Immature natural killer cell (primary cell): ENCODE data around the gene GCNT1. TPM values are rescaled to one million over a fixed set of nuclear protein-coding genes. Genes with fewer than 3 reads are reported as not detected.
"Not testable (repeated sequence)": the region's sequence is repeated elsewhere in the genome, so short reads cannot be mapped to it uniquely, and the experiment has no call there.

Experiments used
- DNase-seq, 3 donors: peaks; one replicate each; pipeline ENCODE4 v3.0.0; 2022; ENCODE audit warnings: mixed read lengths in 1 of 3
- H3K27ac Mint-ChIP-seq, 6 donors: one replicate each; pipeline ENCODE4 v1.8.0; 2020; ENCODE audit warnings: mixed read lengths in 6 of 6, mild to moderate bottlenecking in 5 of 6, inconsistent platforms in 4 of 6, moderate library complexity in 3 of 6
- H3K27me3 Mint-ChIP-seq, 3 donors: one replicate each; pipeline ENCODE4 v1.8.0; 2020 to 2021; ENCODE audit warnings: low read depth in 3 of 3, mild to moderate bottlenecking in 3 of 3, mixed read lengths in 3 of 3, moderate library complexity in 3 of 3, inconsistent platforms in 1 of 3
- H3K36me3 Mint-ChIP-seq, 3 donors: one replicate each; pipeline ENCODE4 v1.8.0; 2020; ENCODE audit warnings: mixed read lengths in 3 of 3, inconsistent platforms in 2 of 3, mild to moderate bottlenecking in 2 of 3
- H3K4me1 Mint-ChIP-seq, 2 donors: one replicate each; pipeline ENCODE4 v1.8.0; 2020; ENCODE audit warnings: inconsistent platforms in 2 of 2, mild to moderate bottlenecking in 2 of 2, mixed read lengths in 2 of 2, moderate library complexity in 1 of 2
- H3K4me3 Mint-ChIP-seq, 5 donors: one replicate each; pipeline ENCODE4 v1.8.0; 2020; ENCODE audit warnings: mild to moderate bottlenecking in 5 of 5, mixed read lengths in 5 of 5, inconsistent platforms in 3 of 5, moderate library complexity in 3 of 5
- H3K9me3 Mint-ChIP-seq, 6 donors: one replicate each; pipeline ENCODE4 v1.8.0; 2020; ENCODE audit warnings: mild to moderate bottlenecking in 6 of 6, mixed read lengths in 6 of 6, inconsistent platforms in 4 of 6, moderate library complexity in 3 of 6
- polyA plus RNA-seq, 3 donors: library from polyadenylated mRNA; unstranded; fragments of 300-500 nt; fragmentation: Illumina TruSeq; gene quantifications; one replicate each; pipeline ENCODE4 v1.2.3, GENCODE V29; 2021

The GCNT1 gene
- polyA plus RNA-seq, 3 donors from 2014 or later, result 4.8 to 18.9 (median 9.1) TPM

- H3K4me1 Mint-ChIP-seq, result no peaks in the 10 kb centered on the region
Measured at GRCh38 chr9:76431601-76432000, 27.4 kb upstream of the GCNT1 start.

GRCh38 chr9:76433406-76433805 lies 25.6 kb upstream of the GCNT1 start:
- peaks cover 0 to 7% (median 2%) of the 10 kb centered on the region in 3 donors for H3K27me3 Mint-ChIP-seq
- H3K36me3 Mint-ChIP-seq, result no peaks in the 10 kb centered on the region
- DNase-seq, result no peak
- no peak overlapping the region for H3K4me3 Mint-ChIP-seq
- no peak overlapping the region for H3K27ac Mint-ChIP-seq
- no peaks in the 10 kb centered on the region for H3K4me1 Mint-ChIP-seq
- H3K9me3 Mint-ChIP-seq, result no peaks in the 10 kb centered on the region

More at GRCh38 chr9:76431601-76432000, 27.4 kb upstream of the GCNT1 start:
- Mint-ChIP-seq H3K9me3 (no peaks in the 10 kb centered on the region), H3K27ac (no peak overlapping the region), H3K36me3 (no peaks in the 10 kb centered on the region), H3K4me3 (no peak overlapping the region), H3K27me3 (peaks cover 0 to 7% (median 0%) of the 10 kb centered on the region in 3 donors)
- no peak for DNase-seq

GRCh38 chr9:76433836-76434235 lies 25.1 kb upstream of the GCNT1 start:
- Mint-ChIP-seq H3K4me1 (no peaks in the 10 kb centered on the region), H3K36me3 (no peaks in the 10 kb centered on the region), H3K9me3 (no peaks in the 10 kb centered on the region), H3K4me3 (no peak overlapping the region), H3K27ac (no peak overlapping the region), H3K27me3 (peaks cover 0 to 7% (median 2%) of the 10 kb centered on the region in 3 donors)
- no peak for DNase-seq

- not testable (repeated sequence) for H3K4me1 Mint-ChIP-seq, H3K27me3 Mint-ChIP-seq, H3K36me3 Mint-ChIP-seq, H3K27ac Mint-ChIP-seq, H3K4me3 Mint-ChIP-seq, DNase-seq, H3K9me3 Mint-ChIP-seq
Measured at GRCh38 chr9:76434897-76435296, 24.1 kb upstream of the GCNT1 start.

GRCh38 chr9:76437017-76437699 lies 21.8 kb upstream of the GCNT1 start:
- not testable (repeated sequence) for H3K9me3 Mint-ChIP-seq, H3K27ac Mint-ChIP-seq, H3K4me1 Mint-ChIP-seq, H3K36me3 Mint-ChIP-seq, H3K4me3 Mint-ChIP-seq, H3K27me3 Mint-ChIP-seq, DNase-seq

- no peak overlapping the region for H3K4me3 Mint-ChIP-seq
- H3K27me3 Mint-ChIP-seq, result peaks cover 0 to 2% (median 1%) of the 10 kb centered on the region in 3 donors
- no peak overlapping the region for H3K27ac Mint-ChIP-seq
- H3K9me3 Mint-ChIP-seq, result no peaks in the 10 kb centered on the region
- no peaks in the 10 kb centered on the region for H3K36me3 Mint-ChIP-seq
- no peak for DNase-seq
- no peaks in the 10 kb centered on the region for H3K4me1 Mint-ChIP-seq
Measured at GRCh38 chr9:76438841-76439588, 20.0 kb upstream of the GCNT1 start.

GRCh38 chr9:76441551-76442322 lies 17.2 kb upstream of the GCNT1 start:
- Mint-ChIP-seq H3K36me3 (no peaks in the 10 kb centered on the region), H3K27me3 (peaks cover 0 to 3% (median 2%) of the 10 kb centered on the region in 3 donors), H3K4me3 (peak overlapping the region in 1 of 5 donors; percentile 10), H3K27ac (peak overlapping the region in 1 of 6 donors; percentile 12), H3K4me1 (peaks cover 3 to 10% of the 10 kb centered on the region in 2 donors), H3K9me3 (no peaks in the 10 kb centered on the region)
- no peak for DNase-seq

- no peaks in the 10 kb centered on the region for H3K9me3 Mint-ChIP-seq
- peaks cover 7 to 18% of the 10 kb centered on the region in 2 donors for H3K4me1 Mint-ChIP-seq
- H3K27ac Mint-ChIP-seq, result peak overlapping the region in 1 of 6 donors; percentile 8
- no peak for DNase-seq
- H3K4me3 Mint-ChIP-seq, result no peak overlapping the region
- peaks cover 0 to 3% (median 0%) of the 10 kb centered on the region in 3 donors for H3K27me3 Mint-ChIP-seq
- H3K36me3 Mint-ChIP-seq, result no peaks in the 10 kb centered on the region
Measured at GRCh38 chr9:76443887-76444286, 15.1 kb upstream of the GCNT1 start.

- no peak overlapping the region for H3K27ac Mint-ChIP-seq
Measured at GRCh38 chr9:76444322-76444929, 14.6 kb upstream of the GCNT1 start.

GRCh38 chr9:76445976-76446375 lies 13.0 kb upstream of the GCNT1 start:
- no peak for DNase-seq
- peak overlapping the region in 1 of 6 donors; percentile 56 for H3K27ac Mint-ChIP-seq
- peaks cover 0 to 6% (median 0%) of the 10 kb centered on the region in 3 donors for H3K27me3 Mint-ChIP-seq
- no peak overlapping the region for H3K4me3 Mint-ChIP-seq
- H3K4me1 Mint-ChIP-seq, result peaks cover 7 to 18% of the 10 kb centered on the region in 2 donors
- no peaks in the 10 kb centered on the region for H3K36me3 Mint-ChIP-seq
- H3K9me3 Mint-ChIP-seq, result no peaks in the 10 kb centered on the region

More at GRCh38 chr9:76444322-76444929, 14.6 kb upstream of the GCNT1 start:
- H3K4me3 Mint-ChIP-seq, result no peak overlapping the region
- no peaks in the 10 kb centered on the region for H3K9me3 Mint-ChIP-seq
- peaks cover 7 to 18% of the 10 kb centered on the region in 2 donors for H3K4me1 Mint-ChIP-seq
- DNase-seq, result no peak
- H3K27me3 Mint-ChIP-seq, result peaks cover 0 to 3% (median 0%) of the 10 kb centered on the region in 3 donors
- no peaks in the 10 kb centered on the region for H3K36me3 Mint-ChIP-seq

GRCh38 chr9:76448501-76448900 lies 10.5 kb upstream of the GCNT1 start:
- no peak overlapping the region for H3K4me3 Mint-ChIP-seq
- no peak for DNase-seq
- H3K36me3 Mint-ChIP-seq, result no peaks in the 10 kb centered on the region
- H3K27me3 Mint-ChIP-seq, result peaks cover 0 to 5% (median 2%) of the 10 kb centered on the region in 3 donors
- no peaks in the 10 kb centered on the region for H3K9me3 Mint-ChIP-seq
- peaks cover 7 to 18% of the 10 kb centered on the region in 2 donors for H3K4me1 Mint-ChIP-seq
- H3K27ac Mint-ChIP-seq, result peak overlapping the region in 1 of 6 donors; percentile 36

GRCh38 chr9:76451234-76451633 lies 7.7 kb upstream of the GCNT1 start:
- Mint-ChIP-seq H3K27me3 (peaks cover 0 to 5% (median 2%) of the 10 kb centered on the region in 3 donors), H3K27ac (no peak overlapping the region), H3K9me3 (no peaks in the 10 kb centered on the region), H3K36me3 (no peaks in the 10 kb centered on the region), H3K4me3 (no peak overlapping the region), H3K4me1 (peaks cover 5 to 16% of the 10 kb centered on the region in 2 donors)
- DNase-seq, result no peak

- peaks cover 0 to 3% (median 2%) of the 10 kb centered on the region in 3 donors for H3K27me3 Mint-ChIP-seq
- H3K36me3 Mint-ChIP-seq, result no peaks in the 10 kb centered on the region
- H3K9me3 Mint-ChIP-seq, result no peaks in the 10 kb centered on the region
- no peak overlapping the region for H3K4me3 Mint-ChIP-seq
- peaks cover 5 to 10% of the 10 kb centered on the region in 2 donors for H3K4me1 Mint-ChIP-seq
- no peak for DNase-seq
- H3K27ac Mint-ChIP-seq, result peak overlapping the region in 1 of 6 donors; percentile 50
Measured at GRCh38 chr9:76452839-76453238, 6.1 kb upstream of the GCNT1 start.
